Measurements from ENCODE around the gene EFTUD2.

Gene EFTUD2

GRCh38 chr17:44887971-44888954 lies 11.0 kb downstream of the EFTUD2 start:
- no peak for DNase-seq (ENCODE audit: low read depth, low spot score)

GRCh38 chr17:44887016-44887415 lies 12.2 kb downstream of the EFTUD2 start:
- no peak for DNase-seq (ENCODE audit: low read depth, low spot score)

GRCh38 chr17:44884941-44885340 lies 14.3 kb downstream of the EFTUD2 start:
- DNase-seq (ENCODE audit: low read depth, low spot score), result no peak

- DNase-seq (ENCODE audit: low read depth, low spot score), result no peak
Measured at GRCh38 chr17:44881145-44881544, 18.1 kb downstream of the EFTUD2 start.

GRCh38 chr17:44880062-44880461 lies 19.2 kb downstream of the EFTUD2 start:
- DNase-seq (ENCODE audit: low read depth, low spot score), result no peak

GRCh38 chr17:44879376-44879775 lies 19.9 kb downstream of the EFTUD2 start:
- no peak for DNase-seq (ENCODE audit: low read depth, low spot score)

GRCh38 chr17:44878627-44879221 lies 20.5 kb downstream of the EFTUD2 start:
- DNase-seq (ENCODE audit: low read depth, low spot score), result no peak

- DNase-seq (ENCODE audit: low read depth, low spot score), result no peak
Measured at GRCh38 chr17:44877121-44877520, 22.1 kb downstream of the EFTUD2 start.

GRCh38 chr17:44875761-44876160 lies 23.5 kb downstream of the EFTUD2 start:
- DNase-seq (ENCODE audit: low read depth, low spot score), result no peak

- no peak for DNase-seq (ENCODE audit: low read depth, low spot score)
Measured at GRCh38 chr17:44872131-44872768, 27.0 kb downstream of the EFTUD2 start.

- DNase-seq (ENCODE audit: low read depth, low spot score), result no peak
Measured at GRCh38 chr17:44871556-44871955, 27.7 kb downstream of the EFTUD2 start.

GRCh38 chr17:44867841-44868240 lies 31.4 kb downstream of the EFTUD2 start:
- no peak for DNase-seq (ENCODE audit: low read depth, low spot score)

- no peak for DNase-seq (ENCODE audit: low read depth, low spot score)
Measured at GRCh38 chr17:44865931-44866330, 33.3 kb downstream of the EFTUD2 start.

- DNase-seq (ENCODE audit: low read depth, low spot score), result peak; percentile 38
Measured at GRCh38 chr17:44865231-44865660, 34.0 kb downstream of the EFTUD2 start.

- no peak for DNase-seq (ENCODE audit: low read depth, low spot score)
Measured at GRCh38 chr17:44864831-44865230, 34.4 kb downstream of the EFTUD2 start.

GRCh38 chr17:44863061-44863918 lies 36.0 kb downstream of the EFTUD2 start:
- DNase-seq (ENCODE audit: low read depth, low spot score), result no peak

- DNase-seq (ENCODE audit: low read depth, low spot score), result no peak
Measured at GRCh38 chr17:44862278-44862914, 36.8 kb downstream of the EFTUD2 start.

GRCh38 chr17:44859701-44860100 lies 39.5 kb downstream of the EFTUD2 start:
- DNase-seq (ENCODE audit: low read depth, low spot score), result no peak

GRCh38 chr17:44854192-44854591 lies 45.1 kb downstream of the EFTUD2 start:
- no peak for DNase-seq (ENCODE audit: low read depth, low spot score)

- DNase-seq (ENCODE audit: low read depth, low spot score), result no peak
Measured at GRCh38 chr17:44850612-44851011, 48.6 kb downstream of the EFTUD2 start.

- DNase-seq (ENCODE audit: low read depth, low spot score), result no peak
Measured at GRCh38 chr17:44850025-44850424, 49.2 kb downstream of the EFTUD2 start.

Measured in iPS DF 19.7 (cell line).